ENCODE data around the gene UROS. TPM values are rescaled to one million over a fixed set of nuclear protein-coding genes. Genes with fewer than 3 reads are reported as not detected.

Gene UROS
- total RNA-seq, 2 experiments from 2014 or later = 30.9 to 35.4 TPM

GRCh38 chr10:125774581-125775191, 48.4 kb downstream of the UROS start:
- no peaks in the 10 kb centered on the region for H3K36me3 Mint-ChIP-seq (ENCODE audit: low read depth)
- DNase-seq (no peak), ATAC-seq (no peak)
- no peak overlapping the region for H3K4me3 Mint-ChIP-seq
- peaks cover 2% of the 10 kb centered on the region for H3K27me3 Mint-ChIP-seq
- H3K27ac Mint-ChIP-seq = no peak overlapping the region
- intact Hi-C loops (cut with micrococcal nuclease) = no loop called here
- TF ChIP-seq CTCF (IDR thresholded peaks at IDR 0.05) = no peak
- no peaks in the 10 kb centered on the region for H3K9me3 Mint-ChIP-seq
- ChIA-PET CTCF (no interaction called here), POLR2A (no interaction called here)
- no peaks in the 10 kb centered on the region for H3K4me1 Mint-ChIP-seq (ENCODE audit: low read depth)

GRCh38 chr10:125773687-125774543, 49.1 kb downstream of the UROS start:
- ATAC-seq (no peak), DNase-seq (no peak)
- intact Hi-C loops (cut with micrococcal nuclease) = no loop called here
- peaks cover 2% of the 10 kb centered on the region for H3K36me3 Mint-ChIP-seq (ENCODE audit: low read depth)
- no peaks in the 10 kb centered on the region for H3K9me3 Mint-ChIP-seq
- H3K27ac Mint-ChIP-seq = no peak overlapping the region
- no peaks in the 10 kb centered on the region for H3K4me1 Mint-ChIP-seq (ENCODE audit: low read depth)
- POLR2A ChIA-PET = no interaction called here
- no peak overlapping the region for H3K4me3 Mint-ChIP-seq
- CTCF ChIA-PET = no interaction called here
- peaks cover 2% of the 10 kb centered on the region for H3K27me3 Mint-ChIP-seq
- TF ChIP-seq CTCF (IDR thresholded peaks at IDR 0.05) = no peak

- ATAC-seq (no peak), DNase-seq (no peak)
- Mint-ChIP-seq H3K27ac (no peak overlapping the region), H3K4me1 (ENCODE audit: low read depth) (no peaks in the 10 kb centered on the region), H3K9me3 (no peaks in the 10 kb centered on the region), H3K27me3 (peaks cover 2% of the 10 kb centered on the region), H3K4me3 (no peak overlapping the region), H3K36me3 (ENCODE audit: low read depth) (peaks cover 2% of the 10 kb centered on the region)
- ChIA-PET POLR2A (no interaction called here), CTCF (no interaction called here)
- TF ChIP-seq CTCF (IDR thresholded peaks at IDR 0.05) = no peak
- intact Hi-C loops (cut with micrococcal nuclease) = no loop called here
Measured at GRCh38 chr10:125772864-125773180, 50.2 kb downstream of the UROS start.

- no peak for DNase-seq
- intact Hi-C loops (cut with micrococcal nuclease) = no loop called here
- no peak for ATAC-seq
- CTCF ChIA-PET = no interaction called here
- Mint-ChIP-seq H3K4me1 (ENCODE audit: low read depth) (no peaks in the 10 kb centered on the region), H3K27ac (no peak overlapping the region), H3K9me3 (no peaks in the 10 kb centered on the region), H3K4me3 (no peak overlapping the region), H3K36me3 (ENCODE audit: low read depth) (peaks cover 3% of the 10 kb centered on the region), H3K27me3 (peaks cover 2% of the 10 kb centered on the region)
- TF ChIP-seq CTCF (IDR thresholded peaks at IDR 0.05) = no peak
- POLR2A ChIA-PET = no interaction called here
Measured at GRCh38 chr10:125772112-125772863, 50.8 kb downstream of the UROS start.

- Mint-ChIP-seq H3K4me1 (ENCODE audit: low read depth) (no peaks in the 10 kb centered on the region), H3K27me3 (peaks cover 2% of the 10 kb centered on the region), H3K9me3 (no peaks in the 10 kb centered on the region), H3K36me3 (ENCODE audit: low read depth) (peaks cover 6% of the 10 kb centered on the region), H3K27ac (no peak overlapping the region), H3K4me3 (no peak overlapping the region)
- POLR2A ChIA-PET = no interaction called here
- no peak for ATAC-seq
- TF ChIP-seq CTCF (IDR thresholded peaks at IDR 0.05) = no peak
- intact Hi-C loops (cut with micrococcal nuclease) = no loop called here
- CTCF ChIA-PET = no interaction called here
- no peak for DNase-seq
Measured at GRCh38 chr10:125770844-125771243, 52.2 kb downstream of the UROS start.
